Peyer's patch (tissue), 4 donors: Measurements from ENCODE around the gene RFC1.

Source experiments
- CTCF ChIP-seq, 6 experiments: fragments of 450-650 bp in 4 of 6; fragments of 200-600 bp in 2 of 6; sonication (generic) in 1 of 6; IDR thresholded peaks; one replicate each; pipeline ENCODE4 v1.5.1; 2017 to 2019; ENCODE audit warnings: antibody characterized with exemption in 6 of 6, mild to moderate bottlenecking in 3 of 6, moderate library complexity in 1 of 6
- POLR2A ChIP-seq, 2 donors: fragments of 450-650 bp; IDR thresholded peaks; one replicate each; pipeline ENCODE4 v1.5.1; 2017; ENCODE audit warnings: antibody characterized with exemption in 2 of 2, mild to moderate bottlenecking in 2 of 2, moderate library complexity in 2 of 2

- no peak for TF ChIP-seq CTCF (IDR thresholded peaks at IDR 0.05)
- no peak for TF ChIP-seq POLR2A (IDR thresholded peaks at IDR 0.05)
Observed at GRCh38 chr4:39280770-39281169, 85.4 kb downstream of the RFC1 start.
